ENCODE results near the gene CFAP65.

DNA sequence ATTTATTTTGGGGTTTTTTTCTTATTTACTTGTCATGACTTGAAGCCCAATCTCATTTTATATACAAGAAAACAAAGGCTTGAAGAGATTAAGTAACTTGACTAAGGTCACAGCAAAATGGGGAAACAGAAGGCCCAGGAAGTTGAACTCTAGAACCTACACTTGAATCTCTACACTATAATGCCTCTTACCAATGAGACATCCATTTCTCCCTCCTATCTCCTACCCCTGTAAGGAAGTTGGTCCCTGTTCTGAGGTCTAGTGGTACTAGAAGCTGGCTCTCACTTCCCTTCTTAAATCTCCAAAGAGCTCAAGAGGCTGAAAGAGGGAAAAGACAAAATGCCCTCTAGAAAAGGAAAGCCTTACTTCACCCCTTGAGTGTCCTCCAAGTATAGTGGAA is 44.9 kb upstream of the CFAP65 start:
- TF ChIP-seq, protein P1, sequence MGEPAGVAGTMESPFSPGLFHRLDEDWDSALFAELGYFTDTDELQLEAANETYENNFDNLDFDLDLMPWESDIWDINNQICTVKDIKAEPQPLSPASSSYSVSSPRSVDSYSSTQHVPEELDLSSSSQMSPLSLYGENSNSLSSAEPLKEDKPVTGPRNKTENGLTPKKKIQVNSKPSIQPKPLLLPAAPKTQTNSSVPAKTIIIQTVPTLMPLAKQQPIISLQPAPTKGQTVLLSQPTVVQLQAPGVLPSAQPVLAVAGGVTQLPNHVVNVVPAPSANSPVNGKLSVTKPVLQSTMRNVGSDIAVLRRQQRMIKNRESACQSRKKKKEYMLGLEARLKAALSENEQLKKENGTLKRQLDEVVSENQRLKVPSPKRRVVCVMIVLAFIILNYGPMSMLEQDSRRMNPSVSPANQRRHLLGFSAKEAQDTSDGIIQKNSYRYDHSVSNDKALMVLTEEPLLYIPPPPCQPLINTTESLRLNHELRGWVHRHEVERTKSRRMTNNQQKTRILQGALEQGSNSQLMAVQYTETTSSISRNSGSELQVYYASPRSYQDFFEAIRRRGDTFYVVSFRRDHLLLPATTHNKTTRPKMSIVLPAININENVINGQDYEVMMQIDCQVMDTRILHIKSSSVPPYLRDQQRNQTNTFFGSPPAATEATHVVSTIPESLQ (CRISPR knock-in tag; IDR thresholded peaks at IDR 0.05), result no peak
- TF ChIP-seq, protein P2, sequence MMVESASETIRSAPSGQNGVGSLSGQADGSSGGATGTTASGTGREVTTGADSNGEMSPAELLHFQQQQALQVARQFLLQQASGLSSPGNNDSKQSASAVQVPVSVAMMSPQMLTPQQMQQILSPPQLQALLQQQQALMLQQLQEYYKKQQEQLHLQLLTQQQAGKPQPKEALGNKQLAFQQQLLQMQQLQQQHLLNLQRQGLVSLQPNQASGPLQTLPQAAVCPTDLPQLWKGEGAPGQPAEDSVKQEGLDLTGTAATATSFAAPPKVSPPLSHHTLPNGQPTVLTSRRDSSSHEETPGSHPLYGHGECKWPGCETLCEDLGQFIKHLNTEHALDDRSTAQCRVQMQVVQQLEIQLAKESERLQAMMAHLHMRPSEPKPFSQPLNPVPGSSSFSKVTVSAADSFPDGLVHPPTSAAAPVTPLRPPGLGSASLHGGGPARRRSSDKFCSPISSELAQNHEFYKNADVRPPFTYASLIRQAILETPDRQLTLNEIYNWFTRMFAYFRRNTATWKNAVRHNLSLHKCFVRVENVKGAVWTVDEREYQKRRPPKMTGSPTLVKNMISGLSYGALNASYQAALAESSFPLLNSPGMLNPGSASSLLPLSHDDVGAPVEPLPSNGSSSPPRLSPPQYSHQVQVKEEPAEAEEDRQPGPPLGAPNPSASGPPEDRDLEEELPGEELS (CRISPR knock-in tag; IDR thresholded peaks at IDR 0.05), result no peak
- TF ChIP-seq, protein P3, sequence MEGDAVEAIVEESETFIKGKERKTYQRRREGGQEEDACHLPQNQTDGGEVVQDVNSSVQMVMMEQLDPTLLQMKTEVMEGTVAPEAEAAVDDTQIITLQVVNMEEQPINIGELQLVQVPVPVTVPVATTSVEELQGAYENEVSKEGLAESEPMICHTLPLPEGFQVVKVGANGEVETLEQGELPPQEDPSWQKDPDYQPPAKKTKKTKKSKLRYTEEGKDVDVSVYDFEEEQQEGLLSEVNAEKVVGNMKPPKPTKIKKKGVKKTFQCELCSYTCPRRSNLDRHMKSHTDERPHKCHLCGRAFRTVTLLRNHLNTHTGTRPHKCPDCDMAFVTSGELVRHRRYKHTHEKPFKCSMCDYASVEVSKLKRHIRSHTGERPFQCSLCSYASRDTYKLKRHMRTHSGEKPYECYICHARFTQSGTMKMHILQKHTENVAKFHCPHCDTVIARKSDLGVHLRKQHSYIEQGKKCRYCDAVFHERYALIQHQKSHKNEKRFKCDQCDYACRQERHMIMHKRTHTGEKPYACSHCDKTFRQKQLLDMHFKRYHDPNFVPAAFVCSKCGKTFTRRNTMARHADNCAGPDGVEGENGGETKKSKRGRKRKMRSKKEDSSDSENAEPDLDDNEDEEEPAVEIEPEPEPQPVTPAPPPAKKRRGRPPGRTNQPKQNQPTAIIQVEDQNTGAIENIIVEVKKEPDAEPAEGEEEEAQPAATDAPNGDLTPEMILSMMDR (IDR thresholded peaks at IDR 0.05), result no peak
- TF ChIP-seq TCF7 (CRISPR knock-in tag; IDR thresholded peaks at IDR 0.05; ENCODE audit: low read depth), result no peak
- TF ChIP-seq, protein P4, sequence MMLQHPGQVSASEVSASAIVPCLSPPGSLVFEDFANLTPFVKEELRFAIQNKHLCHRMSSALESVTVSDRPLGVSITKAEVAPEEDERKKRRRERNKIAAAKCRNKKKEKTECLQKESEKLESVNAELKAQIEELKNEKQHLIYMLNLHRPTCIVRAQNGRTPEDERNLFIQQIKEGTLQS (CRISPR knock-in tag; conservative IDR thresholded peaks at IDR 0.05), result no peak
- TF ChIP-seq, protein P5, sequence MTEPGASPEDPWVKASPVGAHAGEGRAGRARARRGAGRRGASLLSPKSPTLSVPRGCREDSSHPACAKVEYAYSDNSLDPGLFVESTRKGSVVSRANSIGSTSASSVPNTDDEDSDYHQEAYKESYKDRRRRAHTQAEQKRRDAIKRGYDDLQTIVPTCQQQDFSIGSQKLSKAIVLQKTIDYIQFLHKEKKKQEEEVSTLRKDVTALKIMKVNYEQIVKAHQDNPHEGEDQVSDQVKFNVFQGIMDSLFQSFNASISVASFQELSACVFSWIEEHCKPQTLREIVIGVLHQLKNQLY (CRISPR knock-in tag; IDR thresholded peaks at IDR 0.05), result no peak
- TF ChIP-seq, protein P6, sequence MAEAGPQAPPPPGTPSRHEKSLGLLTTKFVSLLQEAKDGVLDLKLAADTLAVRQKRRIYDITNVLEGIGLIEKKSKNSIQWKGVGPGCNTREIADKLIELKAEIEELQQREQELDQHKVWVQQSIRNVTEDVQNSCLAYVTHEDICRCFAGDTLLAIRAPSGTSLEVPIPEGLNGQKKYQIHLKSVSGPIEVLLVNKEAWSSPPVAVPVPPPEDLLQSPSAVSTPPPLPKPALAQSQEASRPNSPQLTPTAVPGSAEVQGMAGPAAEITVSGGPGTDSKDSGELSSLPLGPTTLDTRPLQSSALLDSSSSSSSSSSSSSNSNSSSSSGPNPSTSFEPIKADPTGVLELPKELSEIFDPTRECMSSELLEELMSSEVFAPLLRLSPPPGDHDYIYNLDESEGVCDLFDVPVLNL (CRISPR knock-in tag; IDR thresholded peaks at IDR 0.05; ENCODE audit: borderline replicate concordance, low read depth), result no peak
- TF ChIP-seq, protein P7, sequence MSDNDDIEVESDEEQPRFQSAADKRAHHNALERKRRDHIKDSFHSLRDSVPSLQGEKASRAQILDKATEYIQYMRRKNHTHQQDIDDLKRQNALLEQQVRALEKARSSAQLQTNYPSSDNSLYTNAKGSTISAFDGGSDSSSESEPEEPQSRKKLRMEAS (CRISPR knock-in tag; IDR thresholded peaks at IDR 0.05), result no peak
- no peak for TF ChIP-seq MYBL2 (CRISPR knock-in tag; IDR thresholded peaks at IDR 0.05)
- TF ChIP-seq JUN (CRISPR knock-in tag; IDR thresholded peaks at IDR 0.05), result no peak
- TF ChIP-seq, protein P8, sequence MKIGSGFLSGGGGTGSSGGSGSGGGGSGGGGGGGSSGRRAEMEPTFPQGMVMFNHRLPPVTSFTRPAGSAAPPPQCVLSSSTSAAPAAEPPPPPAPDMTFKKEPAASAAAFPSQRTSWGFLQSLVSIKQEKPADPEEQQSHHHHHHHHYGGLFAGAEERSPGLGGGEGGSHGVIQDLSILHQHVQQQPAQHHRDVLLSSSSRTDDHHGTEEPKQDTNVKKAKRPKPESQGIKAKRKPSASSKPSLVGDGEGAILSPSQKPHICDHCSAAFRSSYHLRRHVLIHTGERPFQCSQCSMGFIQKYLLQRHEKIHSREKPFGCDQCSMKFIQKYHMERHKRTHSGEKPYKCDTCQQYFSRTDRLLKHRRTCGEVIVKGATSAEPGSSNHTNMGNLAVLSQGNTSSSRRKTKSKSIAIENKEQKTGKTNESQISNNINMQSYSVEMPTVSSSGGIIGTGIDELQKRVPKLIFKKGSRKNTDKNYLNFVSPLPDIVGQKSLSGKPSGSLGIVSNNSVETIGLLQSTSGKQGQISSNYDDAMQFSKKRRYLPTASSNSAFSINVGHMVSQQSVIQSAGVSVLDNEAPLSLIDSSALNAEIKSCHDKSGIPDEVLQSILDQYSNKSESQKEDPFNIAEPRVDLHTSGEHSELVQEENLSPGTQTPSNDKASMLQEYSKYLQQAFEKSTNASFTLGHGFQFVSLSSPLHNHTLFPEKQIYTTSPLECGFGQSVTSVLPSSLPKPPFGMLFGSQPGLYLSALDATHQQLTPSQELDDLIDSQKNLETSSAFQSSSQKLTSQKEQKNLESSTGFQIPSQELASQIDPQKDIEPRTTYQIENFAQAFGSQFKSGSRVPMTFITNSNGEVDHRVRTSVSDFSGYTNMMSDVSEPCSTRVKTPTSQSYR (CRISPR knock-in tag; IDR thresholded peaks at IDR 0.05), result no peak
- no peak for TF ChIP-seq ETV6 (CRISPR knock-in tag; IDR thresholded peaks at IDR 0.05)
- TF ChIP-seq, protein P9, sequence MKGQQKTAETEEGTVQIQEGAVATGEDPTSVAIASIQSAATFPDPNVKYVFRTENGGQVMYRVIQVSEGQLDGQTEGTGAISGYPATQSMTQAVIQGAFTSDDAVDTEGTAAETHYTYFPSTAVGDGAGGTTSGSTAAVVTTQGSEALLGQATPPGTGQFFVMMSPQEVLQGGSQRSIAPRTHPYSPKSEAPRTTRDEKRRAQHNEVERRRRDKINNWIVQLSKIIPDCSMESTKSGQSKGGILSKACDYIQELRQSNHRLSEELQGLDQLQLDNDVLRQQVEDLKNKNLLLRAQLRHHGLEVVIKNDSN (CRISPR knock-in tag; IDR thresholded peaks at IDR 0.05), result no peak
- no peak for TF ChIP-seq NFE2L1 (CRISPR knock-in tag; IDR thresholded peaks at IDR 0.05)
